ENCODE measurements around the gene NBEA.
"Not testable (repeated sequence)": the region's sequence is repeated elsewhere in the genome, so short reads cannot be mapped to it uniquely, and the experiment has no call there.

The NBEA gene

GRCh38 chr13:35598790-35599369 lies 656.8 kb downstream of the NBEA start:
- no peak for DNase-seq

- DNase-seq: no peak
Observed at GRCh38 chr13:35599384-35599783, 657.3 kb downstream of the NBEA start.

- DNase-seq: no peak
Observed at GRCh38 chr13:35600137-35600536, 658.1 kb downstream of the NBEA start.

- no peak for DNase-seq
Observed at GRCh38 chr13:35603593-35604285, 661.7 kb downstream of the NBEA start.

GRCh38 chr13:35614666-35615065 lies 672.6 kb downstream of the NBEA start:
- no peak for DNase-seq

- no peak for DNase-seq
Observed at GRCh38 chr13:35617420-35617819, 675.4 kb downstream of the NBEA start.

GRCh38 chr13:35618565-35619083 lies 676.6 kb downstream of the NBEA start:
- DNase-seq: no peak

- DNase-seq: no peak
Observed at GRCh38 chr13:35621989-35622388, 679.9 kb downstream of the NBEA start.

- no peak for DNase-seq
Observed at GRCh38 chr13:35629026-35629425, 687.0 kb downstream of the NBEA start.

- no peak for DNase-seq
Observed at GRCh38 chr13:35630551-35631275, 688.6 kb downstream of the NBEA start.

- no peak for DNase-seq
Observed at GRCh38 chr13:35631666-35632065, 689.6 kb downstream of the NBEA start.

GRCh38 chr13:35643625-35644024 lies 701.6 kb downstream of the NBEA start:
- DNase-seq: no peak

GRCh38 chr13:35646056-35646774 lies 704.1 kb downstream of the NBEA start:
- no peak for DNase-seq

- no peak for DNase-seq
Observed at GRCh38 chr13:35648201-35648600, 706.1 kb downstream of the NBEA start.

- DNase-seq: no peak
Observed at GRCh38 chr13:35649162-35649561, 707.1 kb downstream of the NBEA start.

GRCh38 chr13:35659796-35660195 lies 717.7 kb downstream of the NBEA start:
- DNase-seq: no peak

- DNase-seq: no peak
Observed at GRCh38 chr13:35664747-35665146, 722.7 kb downstream of the NBEA start.

GRCh38 chr13:35669321-35669720 lies 727.3 kb downstream of the NBEA start:
- no peak for DNase-seq

GRCh38 chr13:35672611-35673010 lies 730.5 kb downstream of the NBEA start:
- no peak for DNase-seq

GRCh38 chr13:35675651-35676050 lies 733.6 kb downstream of the NBEA start:
- no peak for DNase-seq

- DNase-seq: not testable (repeated sequence)
Observed at GRCh38 chr13:35677863-35678262, 735.8 kb downstream of the NBEA start.

GRCh38 chr13:35681685-35682084 lies 739.6 kb downstream of the NBEA start:
- no peak for DNase-seq

GRCh38 chr13:35684432-35684831 lies 742.4 kb downstream of the NBEA start:
- DNase-seq: no peak

Measured in CD4-positive, alpha-beta T cell treated with Interferon alpha-2 for 1 hour (primary cell).